Fibroblast of skin of left quadriceps (primary cell): ENCODE results near the gene SOX12.
A peak's percentile ranks its signal among the peaks of the same experiment; 100 is the strongest.

Experiments used
- DNase-seq, 2 experiments: peaks; one replicate each; pipeline ENCODE4 v3.0.0-alpha.2; 2013; ENCODE audit warnings: low read depth in 2 of 2

The SOX12 gene

GRCh38 chr20:325045-325888, at the start of gene SOX12:
SOX12 (plus strand) TSS chr20:325552; CDS start chr20:325925, 373 bp downstream.
- DNase-seq, result peak; percentile 83 to 87

DNA sequence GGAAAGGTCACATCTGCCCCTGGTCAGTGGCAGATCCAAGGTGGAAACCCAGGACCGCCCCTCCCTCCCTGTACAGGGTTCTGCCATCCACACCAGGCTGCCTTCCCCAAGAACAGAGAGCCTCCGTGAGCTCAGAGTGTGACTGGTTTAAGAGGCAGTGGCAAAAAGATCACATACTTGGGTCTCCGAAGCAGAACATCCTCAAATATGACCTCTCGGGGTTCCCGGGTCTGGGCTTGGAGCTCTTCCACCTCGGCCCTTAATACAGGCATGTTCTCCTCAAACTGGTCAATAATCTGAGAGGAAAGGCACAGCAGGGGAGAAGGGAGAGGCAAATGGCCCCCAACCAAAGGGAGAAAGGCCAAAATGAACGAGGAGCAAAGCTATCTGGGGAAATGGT, 49.6 kb upstream of the SOX12 start:
- DNase-seq, result no peak

- DNase-seq, result no peak
Observed at GRCh38 chr20:276620-277495, 48.5 kb upstream of the SOX12 start.

DNA sequence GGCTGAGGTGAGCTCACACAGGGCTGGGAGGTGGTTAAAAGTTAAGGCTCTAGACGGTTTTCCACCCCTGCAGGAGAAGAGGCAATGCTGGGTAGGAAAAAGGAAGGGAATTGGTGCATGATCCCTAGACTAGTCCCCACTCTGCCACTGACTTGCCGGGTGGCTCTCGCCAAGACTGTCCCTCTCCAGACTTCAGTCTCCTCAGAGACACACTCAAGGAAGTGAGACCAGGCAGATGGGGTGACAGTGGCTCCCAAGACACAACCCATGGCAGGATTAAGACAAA, 47.9 kb upstream of the SOX12 start:
- no peak for DNase-seq

GRCh38 chr20:278181-278580, 47.2 kb upstream of the SOX12 start:
- no peak for DNase-seq

DNA sequence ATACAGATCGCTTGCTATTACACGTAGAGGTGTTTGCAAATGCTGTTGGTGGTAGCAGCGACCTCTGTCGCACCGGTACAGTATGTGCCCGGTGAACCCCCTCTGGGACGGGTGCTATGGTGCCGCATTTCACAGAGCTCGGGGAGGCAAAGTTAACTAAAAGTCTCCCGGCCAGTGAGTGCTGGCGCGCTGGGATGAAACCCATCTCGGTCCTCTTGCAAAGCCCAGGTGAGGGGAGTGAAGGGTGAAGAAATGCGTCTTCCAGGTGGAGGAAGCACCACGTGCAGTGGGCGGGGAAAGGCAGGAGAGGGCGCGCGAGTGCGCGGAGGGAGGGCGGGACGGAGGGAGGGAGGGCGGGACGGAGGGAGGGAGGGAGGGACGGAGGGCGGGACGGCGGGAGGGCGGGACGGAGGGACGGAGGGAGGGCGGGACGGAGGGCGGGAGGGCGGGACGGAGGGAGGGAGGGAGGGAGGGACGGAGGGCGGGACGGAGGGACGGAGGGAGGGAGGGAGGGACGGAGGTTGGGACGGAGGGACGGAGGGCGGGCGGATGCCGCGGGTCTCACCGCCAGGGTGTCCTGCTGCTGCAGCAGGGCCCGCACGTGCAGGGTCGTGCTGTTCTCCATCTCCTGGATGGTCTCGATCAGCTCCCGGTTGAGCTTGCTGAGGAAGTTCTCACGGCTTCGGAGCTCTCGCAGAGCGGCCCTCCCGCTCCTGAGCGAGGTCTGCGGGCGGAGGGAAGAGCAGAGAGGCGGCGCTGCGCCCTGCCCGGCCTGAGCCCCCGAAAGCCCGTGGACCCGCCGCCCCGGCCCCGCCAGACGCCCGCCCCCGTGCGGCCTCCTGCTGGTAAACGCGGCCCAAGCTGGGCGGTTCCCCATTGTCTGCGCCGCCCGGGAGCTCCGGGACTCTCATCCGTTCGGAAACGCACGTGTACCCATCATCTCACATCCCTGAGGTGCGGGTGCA, 46.5 kb upstream of the SOX12 start:
- no peak for DNase-seq

DNA sequence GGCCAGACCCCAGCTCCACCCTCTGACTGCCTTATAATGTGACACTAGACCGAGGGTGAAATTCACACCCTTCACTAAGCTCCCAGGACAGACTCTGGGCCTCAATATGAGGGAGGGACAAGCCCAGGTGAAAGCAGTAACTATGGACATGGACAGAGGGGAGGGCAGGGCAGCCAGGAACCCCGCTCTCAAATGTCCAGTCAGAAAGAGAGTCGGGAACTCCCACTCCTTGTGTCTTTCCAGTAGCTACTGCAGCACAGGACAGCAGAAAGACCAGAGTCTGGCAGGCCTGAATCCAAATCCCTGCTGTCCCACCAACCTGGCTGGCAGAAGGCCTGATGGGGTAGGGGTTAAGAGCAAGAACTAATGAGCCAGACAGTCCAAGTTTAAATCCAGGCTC, 41.2 kb upstream of the SOX12 start:
- DNase-seq, result no peak

- no peak for DNase-seq
Observed at GRCh38 chr20:286508-286907, 38.8 kb upstream of the SOX12 start.

GRCh38 chr20:288956-289692, 36.2 kb upstream of the SOX12 start:
- DNase-seq, result no peak

DNA sequence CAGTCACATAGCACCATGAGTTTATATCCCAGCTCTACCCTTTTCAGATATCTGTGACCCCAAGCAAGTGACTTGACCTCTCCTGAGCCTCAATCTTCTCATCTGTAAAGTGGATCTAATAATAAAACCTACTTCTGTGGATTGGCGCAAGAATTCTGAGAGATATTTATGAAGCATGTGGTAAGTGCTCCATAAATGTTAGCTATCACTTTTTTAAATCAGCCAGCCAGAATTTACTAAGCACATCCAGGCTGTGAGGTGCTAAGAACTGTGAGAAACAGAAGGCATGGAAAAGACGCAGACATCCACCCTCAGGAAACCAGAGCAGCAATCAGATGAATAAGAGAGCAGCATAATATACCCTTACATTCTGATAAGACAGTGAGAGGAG, 35.7 kb upstream of the SOX12 start:
- no peak for DNase-seq

- DNase-seq, result peak; percentile 86 to 88
Observed at GRCh38 chr20:290084-290831, 35.1 kb upstream of the SOX12 start, which contains the start of gene C20orf96. C20orf96 (minus strand) TSS chr20:290750; CDS start chr20:290610, 140 bp downstream.

DNA sequence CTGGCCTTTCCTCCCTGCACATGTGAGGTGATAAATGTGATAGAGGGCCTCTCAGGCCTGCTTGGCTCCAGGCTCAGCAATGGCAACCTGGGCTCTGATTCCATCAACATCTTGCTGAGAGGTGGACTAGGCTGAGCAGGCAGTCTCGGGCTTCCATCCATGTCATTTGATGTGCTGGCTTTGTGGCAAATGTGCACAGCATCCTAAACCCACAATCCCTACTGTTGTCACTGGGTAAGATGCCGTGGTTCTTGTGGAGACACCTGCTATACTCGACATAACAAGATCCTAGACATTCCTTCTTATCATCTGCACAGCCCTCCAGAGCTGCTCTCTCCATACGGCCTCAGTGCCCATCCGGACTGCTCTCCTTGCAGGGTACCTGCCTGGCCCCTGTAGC, 30.8 kb upstream of the SOX12 start:
- no peak for DNase-seq

- DNase-seq, result no peak
Observed at GRCh38 chr20:295804-296203, 29.5 kb upstream of the SOX12 start.

DNA sequence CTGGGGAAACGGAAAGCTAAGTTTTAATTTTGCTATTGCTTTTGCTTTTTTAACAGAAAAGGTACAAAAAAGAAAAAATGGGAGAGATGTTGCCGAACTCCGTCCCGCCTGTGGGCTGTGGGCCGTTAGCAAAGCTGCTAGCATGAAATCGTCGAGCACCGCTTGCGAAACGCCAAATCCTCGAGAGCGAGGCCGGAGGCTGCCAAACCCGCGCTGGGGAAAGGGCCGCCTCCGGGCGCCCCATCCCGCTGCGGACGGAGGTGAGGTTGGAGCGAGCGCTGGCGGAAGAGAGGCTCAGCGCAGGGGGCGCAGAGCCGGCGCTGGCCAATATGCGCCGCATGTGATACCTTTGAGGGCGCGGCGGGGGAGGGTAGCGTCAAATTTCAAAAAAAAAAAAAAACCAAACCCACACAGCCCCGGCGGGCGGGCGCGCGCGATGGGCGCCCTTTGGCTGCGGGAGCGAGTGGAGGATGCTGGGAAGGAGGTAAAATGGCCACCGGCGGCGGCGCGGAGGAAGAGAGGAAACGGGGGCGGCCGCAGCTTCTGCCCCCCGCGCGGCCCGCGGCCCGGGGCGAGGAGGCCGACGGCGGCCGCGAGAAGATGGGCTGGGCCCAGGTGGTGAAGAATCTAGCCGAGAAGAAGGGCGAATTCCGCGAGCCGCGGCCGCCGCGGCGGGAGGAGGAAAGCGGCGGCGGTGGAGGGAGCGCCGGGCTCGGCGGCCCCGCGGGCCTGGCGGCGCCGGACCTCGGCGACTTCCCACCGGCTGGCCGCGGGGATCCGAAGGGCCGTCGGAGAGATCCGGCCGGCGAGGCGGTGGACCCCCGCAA, 28.0 kb upstream of the SOX12 start, which contains the start of gene ZCCHC3:
Gene ZCCHC3, plus strand, starts transcription at position 473 of the 827 bp plus-strand sequence. Its CDS starts 17 bp downstream, at position 490.
- DNase-seq, result peak; percentile 93 to 94

DNA sequence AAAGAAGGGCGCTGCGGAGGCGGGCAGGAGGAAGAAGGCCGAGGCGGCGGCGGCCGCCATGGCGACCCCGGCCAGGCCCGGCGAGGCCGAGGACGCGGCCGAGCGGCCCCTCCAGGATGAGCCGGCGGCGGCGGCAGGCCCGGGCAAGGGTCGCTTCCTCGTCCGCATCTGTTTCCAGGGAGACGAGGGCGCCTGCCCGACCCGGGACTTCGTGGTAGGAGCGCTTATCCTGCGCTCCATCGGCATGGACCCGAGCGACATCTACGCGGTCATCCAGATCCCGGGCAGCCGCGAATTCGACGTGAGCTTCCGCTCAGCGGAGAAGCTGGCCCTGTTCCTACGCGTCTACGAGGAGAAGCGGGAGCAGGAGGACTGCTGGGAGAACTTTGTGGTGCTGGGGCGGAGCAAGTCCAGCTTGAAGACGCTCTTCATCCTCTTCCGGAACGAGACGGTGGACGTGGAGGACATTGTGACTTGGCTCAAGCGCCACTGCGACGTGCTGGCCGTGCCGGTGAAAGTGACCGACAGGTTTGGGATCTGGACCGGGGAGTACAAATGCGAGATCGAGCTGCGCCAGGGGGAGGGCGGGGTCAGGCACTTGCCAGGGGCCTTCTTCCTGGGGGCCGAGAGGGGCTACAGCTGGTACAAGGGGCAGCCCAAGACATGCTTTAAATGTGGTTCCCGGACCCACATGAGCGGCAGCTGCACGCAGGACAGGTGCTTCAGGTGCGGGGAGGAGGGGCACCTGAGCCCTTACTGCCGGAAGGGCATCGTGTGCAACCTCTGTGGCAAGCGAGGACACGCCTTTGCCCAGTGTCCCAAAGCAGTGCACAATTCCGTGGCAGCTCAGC, 27.2 kb upstream of the SOX12 start:
- peak in 1 of 2 experiments; percentile 15 for DNase-seq

DNA sequence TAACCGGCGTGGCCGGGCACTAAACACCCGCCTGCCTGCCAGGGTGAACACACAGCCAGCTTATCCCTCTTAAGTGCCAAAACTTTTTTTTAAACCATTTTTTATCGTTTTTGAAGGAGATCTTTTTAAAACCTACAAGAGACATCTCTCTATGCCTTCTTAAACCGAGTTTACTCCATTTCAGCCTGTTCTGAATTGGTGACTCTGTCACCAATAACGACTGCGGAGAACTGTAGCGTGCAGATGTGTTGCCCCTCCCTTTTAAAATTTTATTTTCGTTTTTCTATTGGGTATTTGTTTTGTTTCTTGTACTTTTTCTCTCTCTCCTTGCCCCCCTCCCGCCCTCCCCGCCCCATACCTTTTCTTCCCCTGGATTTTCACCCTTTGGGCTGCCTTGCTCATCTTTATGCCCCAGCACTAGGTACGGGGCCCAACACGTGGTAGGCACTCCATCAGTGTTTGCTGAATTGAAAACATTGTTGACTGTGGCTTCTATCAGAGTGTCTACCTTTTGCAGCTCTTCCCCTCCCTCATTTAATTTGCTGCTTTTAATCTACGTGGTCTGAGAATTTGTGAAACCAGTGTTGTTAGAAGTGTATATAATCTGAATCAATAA, 26.5 kb upstream of the SOX12 start:
- no peak for DNase-seq

DNA sequence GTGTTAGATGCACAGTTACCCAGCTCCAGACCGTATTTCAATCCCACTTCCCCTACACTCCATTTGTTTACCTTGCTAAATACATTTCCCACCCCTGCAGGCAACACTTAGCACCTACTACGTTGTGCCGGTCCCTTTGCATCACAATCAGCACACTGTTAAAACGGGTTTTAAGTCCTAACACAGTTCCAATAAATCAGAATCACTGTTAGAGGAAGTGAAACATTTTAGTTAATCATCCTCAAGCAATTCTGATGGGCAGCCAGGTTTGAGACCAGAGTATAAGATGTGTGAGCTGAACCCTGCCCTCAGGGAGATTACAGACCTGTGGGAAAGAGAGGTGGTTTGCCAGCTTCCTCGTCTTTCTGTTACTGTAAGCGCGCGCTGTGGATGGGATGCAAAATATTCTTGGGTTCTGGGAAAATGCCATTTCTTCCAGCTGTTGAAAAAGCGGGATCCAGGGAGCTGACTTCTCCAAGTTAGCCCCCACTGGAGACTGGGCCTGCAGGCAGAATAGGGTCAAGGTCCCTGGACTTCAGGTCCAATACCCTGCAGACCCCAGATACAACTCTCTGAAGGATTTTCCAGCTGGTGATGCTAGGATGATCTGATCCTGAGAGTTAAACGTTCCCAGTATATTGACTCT, 24.9 kb upstream of the SOX12 start:
- no peak for DNase-seq
